ENCODE results near the gene SMAD6. TPM values are rescaled to one million over a fixed set of nuclear protein-coding genes. Genes with fewer than 3 reads are reported as not detected.

The SMAD6 gene
- total and polyA plus RNA-seq, 2 experiments from 2014 or later: 1.6 to 15.7 TPM

DNA sequence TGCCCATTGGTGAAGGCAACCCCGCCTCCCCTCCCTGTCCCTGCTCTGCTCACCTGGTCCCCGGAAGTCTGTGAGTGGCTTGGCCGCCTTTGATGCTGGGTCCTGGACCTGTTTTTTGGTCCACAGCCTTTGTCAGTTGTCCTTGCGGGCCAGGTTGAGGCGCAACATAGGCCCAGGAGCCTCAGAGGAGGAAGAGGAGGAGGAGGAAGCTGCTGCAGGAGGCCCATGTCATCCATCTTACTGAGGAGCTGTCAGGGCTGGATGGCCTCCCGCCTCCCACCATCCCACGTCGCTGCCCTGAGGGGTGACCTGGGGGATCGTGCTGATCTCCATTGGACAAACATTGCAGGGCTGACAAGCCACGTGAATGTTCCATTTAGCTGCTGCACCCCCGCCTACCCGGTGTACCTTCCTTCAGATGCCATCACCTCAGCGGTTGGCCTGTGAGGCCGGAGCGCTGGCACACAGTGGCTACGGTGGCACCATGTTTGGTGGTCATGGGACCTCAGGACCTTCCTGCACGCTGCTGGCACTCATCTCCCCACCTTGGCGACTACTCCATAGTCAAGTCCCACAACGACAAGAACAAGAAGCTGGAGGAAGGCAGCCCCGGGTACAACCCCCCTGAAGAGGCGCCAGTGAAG lies 106.3 kb downstream of the SMAD6 start:
- no peak overlapping the region for H3K4me3 Mint-ChIP-seq
- no peak for DNase-seq (ENCODE audit: low spot score)
- H3K27me3 Mint-ChIP-seq (ENCODE audit: insufficient read depth, low read depth, poor library complexity): peaks cover 1% of the 10 kb centered on the region
- no peak for ATAC-seq
- TF ChIP-seq NANOG (IDR thresholded peaks at IDR 0.05; ENCODE audit: borderline replicate concordance): no peak
- no peak for TF ChIP-seq STAT1 (IDR thresholded peaks at IDR 0.05; ENCODE audit: unreplicated experiment)
- no peak for TF ChIP-seq POLR2AphosphoS5 (IDR thresholded peaks at IDR 0.05; ENCODE audit: low read depth)
- TF ChIP-seq ETS1 (IDR thresholded peaks at IDR 0.05): no peak
- no peak for TF ChIP-seq CREB1 (CRISPR knock-in tag; IDR thresholded peaks at IDR 0.05; ENCODE audit: low read depth)
- TF ChIP-seq ZNF114 (CRISPR knock-in tag; IDR thresholded peaks at IDR 0.05): no peak
- Histone ChIP-seq H3K36me3 (ENCODE audit: insufficient read depth) (no peaks in the 10 kb centered on the region), H3K4me2 (no peak overlapping the region), H3K27ac (ENCODE audit: low read depth) (no peak overlapping the region), H3K4me1 (ENCODE audit: insufficient read depth) (no peaks in the 10 kb centered on the region; the same call in 1 of the 2 replicates), H3F3A (replicated peaks; ENCODE audit: low read depth) (no peaks in the 10 kb centered on the region), H2AFZ (no peak overlapping the region), H4K20me1 (replicated peaks; ENCODE audit: insufficient read depth) (no peaks in the 10 kb centered on the region), H3K79me2 (replicated peaks; ENCODE audit: insufficient read depth) (no peaks in the 10 kb centered on the region), H3K27me3 (ENCODE audit: insufficient read depth) (no peaks in the 10 kb centered on the region), H3K9me2 (ENCODE audit: insufficient read depth) (no peaks in the 10 kb centered on the region), H3K4me3 (no peak overlapping the region)
- H3K36me3 Mint-ChIP-seq (ENCODE audit: low read depth): no peaks in the 10 kb centered on the region; the same call in 2 of the 3 replicates
- peaks cover 13% of the 10 kb centered on the region; the same call in 2 of the 3 replicates for H3K9me3 Mint-ChIP-seq
- H3K27ac Mint-ChIP-seq: no peak overlapping the region
- H3K4me1 Mint-ChIP-seq: peaks cover 7% of the 10 kb centered on the region

DNA sequence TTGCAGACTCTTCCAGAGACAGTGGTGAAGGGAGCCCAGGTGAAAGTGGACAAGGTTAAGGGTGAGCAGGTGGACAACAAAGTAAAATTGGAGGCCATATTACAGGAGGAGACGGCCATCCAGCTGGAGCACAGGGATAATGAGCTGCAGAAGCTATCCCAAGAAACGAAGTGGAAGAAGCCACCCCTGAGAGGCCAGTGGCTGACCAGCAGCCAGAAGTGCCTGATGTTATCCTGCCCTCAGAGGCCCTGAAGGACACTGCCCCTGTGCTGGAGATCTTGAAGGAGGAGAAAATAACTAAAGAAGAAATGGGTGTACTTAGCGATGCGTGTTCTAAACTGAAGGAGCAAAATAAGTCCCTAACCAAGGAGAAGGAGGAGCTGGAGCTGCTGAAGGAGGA lies 107.6 kb downstream of the SMAD6 start:
- H3K4me3 ChIP-seq: no peak overlapping the region
- no peak overlapping the region for H3K4me3 Mint-ChIP-seq
- H2AFZ ChIP-seq: no peak overlapping the region
- DNase-seq (ENCODE audit: low spot score): no peak
- peaks cover 26% of the 10 kb centered on the region for H3K9me3 Mint-ChIP-seq
- H3K4me2 ChIP-seq: no peak overlapping the region
- peaks cover 8% of the 10 kb centered on the region; the same call in 2 of the 3 replicates for H3K4me1 Mint-ChIP-seq
- no peaks in the 10 kb centered on the region for H3K9me2 ChIP-seq (ENCODE audit: insufficient read depth)
- no peaks in the 10 kb centered on the region for H3K4me1 ChIP-seq (ENCODE audit: insufficient read depth)
- no peak overlapping the region for H3K27ac ChIP-seq (ENCODE audit: low read depth)
- ATAC-seq: no peak
- no peaks in the 10 kb centered on the region for H4K20me1 ChIP-seq (replicated peaks; ENCODE audit: insufficient read depth)
- no peaks in the 10 kb centered on the region; the same call in 1 of the 2 replicates for H3K36me3 ChIP-seq (ENCODE audit: insufficient read depth)
- no peak overlapping the region for H3K27ac Mint-ChIP-seq
- H3K27me3 ChIP-seq (ENCODE audit: insufficient read depth): no peaks in the 10 kb centered on the region
- H3K36me3 Mint-ChIP-seq (ENCODE audit: low read depth): peaks cover 10% of the 10 kb centered on the region
- peaks cover 4% of the 10 kb centered on the region for H3K27me3 Mint-ChIP-seq (ENCODE audit: insufficient read depth, low read depth, poor library complexity)
- H3K79me2 ChIP-seq (replicated peaks; ENCODE audit: insufficient read depth): no peaks in the 10 kb centered on the region
- no peaks in the 10 kb centered on the region for H3F3A ChIP-seq (replicated peaks; ENCODE audit: low read depth)
- TF ChIP-seq ZNF462 (CRISPR knock-in tag; IDR thresholded peaks at IDR 0.05) (no peak), ZNF331 (CRISPR knock-in tag; IDR thresholded peaks at IDR 0.05; ENCODE audit: low read depth) (no peak), CTCF (conservative IDR thresholded peaks at IDR 0.05; ENCODE audit: low read depth in 2 of 2) (no peak), STAT1 (IDR thresholded peaks at IDR 0.05; ENCODE audit: unreplicated experiment) (no peak), NANOG (IDR thresholded peaks at IDR 0.05; ENCODE audit: borderline replicate concordance) (no peak), JUNB (IDR thresholded peaks at IDR 0.05; ENCODE audit: unreplicated experiment) (no peak)
